ENCODE measurements around the gene DGUOK. TPM values are rescaled to one million over a fixed set of nuclear protein-coding genes. Genes with fewer than 3 reads are reported as not detected.

The DGUOK gene
- total and polyA plus RNA-seq, 10 of the 15 experiments (the other 5 are each of a cell fraction or from before 2014, with no cell fraction given), result 64.4 to 234 (median 91.4) TPM

DNA sequence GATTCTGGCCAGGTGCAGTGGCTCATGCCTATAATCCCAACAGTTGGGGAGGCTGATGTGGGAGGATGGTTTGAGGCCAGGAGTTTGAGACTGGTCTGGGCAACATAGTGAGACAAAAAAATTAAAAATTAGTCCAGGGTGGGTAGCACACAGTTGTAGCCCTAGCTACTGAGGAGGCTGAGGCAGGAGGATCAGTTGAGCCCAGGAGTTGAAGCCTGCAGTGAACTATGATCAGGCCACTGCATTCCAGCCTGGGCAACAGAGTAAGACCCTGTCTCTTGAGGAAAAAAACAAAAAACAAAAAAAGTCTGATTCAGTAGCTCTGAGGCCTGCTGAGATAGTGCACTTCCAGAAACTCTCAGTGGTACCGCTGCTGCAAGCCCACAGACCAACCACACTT is 50.1 kb downstream of the DGUOK start (continued):
- TF ChIP-seq, protein P1, sequence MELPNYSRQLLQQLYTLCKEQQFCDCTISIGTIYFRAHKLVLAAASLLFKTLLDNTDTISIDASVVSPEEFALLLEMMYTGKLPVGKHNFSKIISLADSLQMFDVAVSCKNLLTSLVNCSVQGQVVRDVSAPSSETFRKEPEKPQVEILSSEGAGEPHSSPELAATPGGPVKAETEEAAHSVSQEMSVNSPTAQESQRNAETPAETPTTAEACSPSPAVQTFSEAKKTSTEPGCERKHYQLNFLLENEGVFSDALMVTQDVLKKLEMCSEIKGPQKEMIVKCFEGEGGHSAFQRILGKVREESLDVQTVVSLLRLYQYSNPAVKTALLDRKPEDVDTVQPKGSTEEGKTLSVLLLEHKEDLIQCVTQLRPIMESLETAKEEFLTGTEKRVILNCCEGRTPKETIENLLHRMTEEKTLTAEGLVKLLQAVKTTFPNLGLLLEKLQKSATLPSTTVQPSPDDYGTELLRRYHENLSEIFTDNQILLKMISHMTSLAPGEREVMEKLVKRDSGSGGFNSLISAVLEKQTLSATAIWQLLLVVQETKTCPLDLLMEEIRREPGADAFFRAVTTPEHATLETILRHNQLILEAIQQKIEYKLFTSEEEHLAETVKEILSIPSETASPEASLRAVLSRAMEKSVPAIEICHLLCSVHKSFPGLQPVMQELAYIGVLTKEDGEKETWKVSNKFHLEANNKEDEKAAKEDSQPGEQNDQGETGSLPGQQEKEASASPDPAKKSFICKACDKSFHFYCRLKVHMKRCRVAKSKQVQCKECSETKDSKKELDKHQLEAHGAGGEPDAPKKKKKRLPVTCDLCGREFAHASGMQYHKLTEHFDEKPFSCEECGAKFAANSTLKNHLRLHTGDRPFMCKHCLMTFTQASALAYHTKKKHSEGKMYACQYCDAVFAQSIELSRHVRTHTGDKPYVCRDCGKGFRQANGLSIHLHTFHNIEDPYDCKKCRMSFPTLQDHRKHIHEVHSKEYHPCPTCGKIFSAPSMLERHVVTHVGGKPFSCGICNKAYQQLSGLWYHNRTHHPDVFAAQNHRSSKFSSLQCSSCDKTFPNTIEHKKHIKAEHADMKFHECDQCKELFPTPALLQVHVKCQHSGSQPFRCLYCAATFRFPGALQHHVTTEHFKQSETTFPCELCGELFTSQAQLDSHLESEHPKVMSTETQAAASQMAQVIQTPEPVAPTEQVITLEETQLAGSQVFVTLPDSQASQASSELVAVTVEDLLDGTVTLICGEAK (IDR thresholded peaks at IDR 0.05; ENCODE audit: borderline replicate concordance), result no peak
- TF ChIP-seq ZBED1 (IDR thresholded peaks at IDR 0.05; ENCODE audit: borderline replicate concordance), result no peak
- TF ChIP-seq, protein P2, sequence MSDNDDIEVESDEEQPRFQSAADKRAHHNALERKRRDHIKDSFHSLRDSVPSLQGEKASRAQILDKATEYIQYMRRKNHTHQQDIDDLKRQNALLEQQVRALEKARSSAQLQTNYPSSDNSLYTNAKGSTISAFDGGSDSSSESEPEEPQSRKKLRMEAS (IDR thresholded peaks at IDR 0.05; ENCODE audit: low read depth, low read length), result no peak

- SMC1A ChIA-PET (ENCODE audit: uncharacterized antibody, unreplicated experiment), result interaction anchor here (1.8 to 1.9 kb wide), 2 partner anchors 12 to 13 kb away, joined by 4 read pairs; no protein-coding TSS in a partner anchor
- Histone ChIP-seq H3K27me3 (replicated peaks in 1 of 2; ENCODE audit: control insufficient read depth in 2 of 2, insufficient read depth in 2 of 2, low read length in 1 of 2) (no peaks in the 10 kb centered on the region), H3K36me3 (ENCODE audit: control insufficient read depth in 2 of 2, insufficient read depth in 2 of 2, low read length in 1 of 2) (no peaks in the 10 kb centered on the region), H3K4me3 (no peak overlapping the region), H3K4me2 (ENCODE audit: control insufficient read depth, insufficient read depth) (no peak overlapping the region), H3K9me3 (replicated peaks; ENCODE audit: control insufficient read depth, insufficient read depth, low read length) (no peaks in the 10 kb centered on the region), H4K20me1 (ENCODE audit: control insufficient read depth, insufficient read depth) (no peaks in the 10 kb centered on the region), H3K27ac (ENCODE audit: control insufficient read depth, insufficient read depth) (no peak overlapping the region), H3K4me1 (ENCODE audit: control insufficient read depth, insufficient read depth, low read length) (peaks cover 25% of the 10 kb centered on the region), H3K9ac (ENCODE audit: control insufficient read depth, insufficient read depth, low read length) (no peak overlapping the region), H3K79me2 (ENCODE audit: control insufficient read depth, insufficient read depth, low read length) (peaks cover 32% of the 10 kb centered on the region), H2AFZ (ENCODE audit: control insufficient read depth, low read depth, low read length) (no peak overlapping the region)
- WGBS (ENCODE audit: insufficient coverage, insufficient replicate concordance, low lambda C conversion rate, missing lambda C conversion rate), result 100% methylated on average over 2 of the region's 2 CpGs
- CTCF ChIA-PET, result no interaction called here
- no TSS peak for BruUV-seq (replicated peaks)
- POLR2A ChIA-PET, result interaction anchor here (0.6 kb wide), 1 partner anchor 22 kb away, joined by 4 read pairs; no protein-coding TSS in a partner anchor
- intact Hi-C loops (cut with micrococcal nuclease; ENCODE audit: unreplicated experiment) (no loop called here), in situ Hi-C loops (cut with MboI) (no loop called here)
- ATAC-seq, result no peak
- TF ChIP-seq BMI1 (IDR thresholded peaks at IDR 0.05; ENCODE audit: borderline replicate concordance) (peak; percentile 66; the same call in 1 of the 2 replicates), DPF2 (IDR thresholded peaks at IDR 0.05) (no peak)
- RAD21 ChIA-PET (ENCODE audit: unreplicated experiment), result interaction anchor here (1.4 kb wide), 1 partner anchor 151 kb away, joined by 3 read pairs; no protein-coding TSS in a partner anchor
- DNase-seq (ENCODE audit: low read depth, low spot score), result no peak
- FAIRE-seq, result no peak
Measured at GRCh38 chr2:73977466-73977865, 50.8 kb downstream of the DGUOK start.

Measured in GM12878 (cell line).